GM12801 (cell line): ENCODE measurements around the gene ENDOG.

Experiments used
- CTCF ChIP-seq: IDR thresholded peaks from one replicate; pipeline ENCODE4 v1.5.1; 2011; ENCODE audit warnings: control low read depth; ENCODE audit not compliant: insufficient read length; ENCODE audit errors: extremely low read depth

ENDOG gene

GRCh38 chr9:128790536-128790935 lies 27.8 kb upstream of the ENDOG start:
- no peak for TF ChIP-seq CTCF

GRCh38 chr9:128792134-128792533 lies 26.2 kb upstream of the ENDOG start:
- no peak for TF ChIP-seq CTCF

- no peak for TF ChIP-seq CTCF
These were observed 25.2 kb upstream of the ENDOG start for GRCh38 chr9:128792978-128793686.

- no peak for TF ChIP-seq CTCF
These were observed 19.4 kb upstream of the ENDOG start for GRCh38 chr9:128798896-128799295.

GRCh38 chr9:128800061-128800460 lies 18.2 kb upstream of the ENDOG start:
- TF ChIP-seq CTCF: no peak

- TF ChIP-seq CTCF: no peak
These were observed 15.8 kb upstream of the ENDOG start for GRCh38 chr9:128802482-128802881.

GRCh38 chr9:128805661-128806060 lies 12.6 kb upstream of the ENDOG start:
- TF ChIP-seq CTCF: no peak
